HepG2 (cell line): ENCODE measurements around the gene AASDHPPT. TPM values are rescaled to one million over a fixed set of nuclear protein-coding genes. Genes with fewer than 3 reads are reported as not detected.
A peak's percentile ranks its signal among the peaks of the same experiment; 100 is the strongest.

Experiments used
- ASH2L ChIP-seq: fragments of 300-600, 200-600 bp; sonication (generic); IDR thresholded peaks from 2 replicates; pipeline ENCODE4 v1.7.0; 2017; ENCODE audit warnings: low read depth, mild to moderate bottlenecking, moderate library complexity, mixed read lengths, low read length; ENCODE audit not compliant: insufficient read length
- KLF6 ChIP-seq: IDR thresholded peaks from 2 replicates; pipeline ENCODE4 v1.8.0; 2016; ENCODE audit warnings: missing biosample characterization, missing genetic modification reagents
- MED13 ChIP-seq: sonication (generic); formaldehyde crosslinking; IDR thresholded peaks from 2 replicates; pipeline ENCODE4 v1.5.0; 2020; ENCODE audit warnings: missing genetic modification reagents
- MXD4 ChIP-seq: IDR thresholded peaks from 2 replicates; pipeline ENCODE4 v1.6.1; 2016; ENCODE audit warnings: mild to moderate bottlenecking, missing biosample characterization, missing genetic modification reagents
- RARG ChIP-seq: sonication (generic); formaldehyde crosslinking; IDR thresholded peaks from 2 replicates; pipeline ENCODE4 v1.4.0; 2020; ENCODE audit warnings: low read depth, mild to moderate bottlenecking, missing genetic modification reagents
- SALL1 ChIP-seq: sonication (generic); formaldehyde crosslinking; IDR thresholded peaks from 2 replicates; pipeline ENCODE4 v1.8.0; 2022; ENCODE audit warnings: mild to moderate bottlenecking, missing genetic modification reagents
- SIN3B ChIP-seq: fragments of 150-350 bp; IDR thresholded peaks from 2 replicates; pipeline ENCODE4 v1.6.1; 2014; ENCODE audit warnings: low read length
- TRAFD1 ChIP-seq: sonication (generic); formaldehyde crosslinking; IDR thresholded peaks from 2 replicates; pipeline ENCODE4 v1.5.1; 2020; ENCODE audit warnings: missing genetic modification reagents, mild to moderate bottlenecking, borderline replicate concordance
- USF2 ChIP-seq, 2 experiments: sonication (generic) in 1 of 2; formaldehyde crosslinking in 1 of 2; IDR thresholded peaks; 2 replicates each; pipeline versions ENCODE4 v1.5.1 to v1.6.1; 2011 to 2020; ENCODE audit warnings: borderline replicate concordance in 1 of 2, low read depth in 1 of 2, low read length in 1 of 2, mild to moderate bottlenecking in 1 of 2, missing genetic modification reagents in 1 of 2, moderate library complexity in 1 of 2
- WIZ ChIP-seq: sonication (generic); formaldehyde crosslinking; IDR thresholded peaks from 2 replicates; pipeline ENCODE4 v1.5.1; 2020; ENCODE audit warnings: mild to moderate bottlenecking, missing genetic modification reagents
- ZBTB26 ChIP-seq: IDR thresholded peaks from 2 replicates; pipeline ENCODE4 v1.6.1; 2016; ENCODE audit warnings: missing compliant biosample characterization, missing genetic modification reagents, borderline replicate concordance
- ZBTB3 ChIP-seq: sonication (generic); formaldehyde crosslinking; IDR thresholded peaks from 2 replicates; pipeline ENCODE4 v1.4.0; 2020; ENCODE audit warnings: low read depth, mild to moderate bottlenecking, moderate library complexity, missing genetic modification reagents, borderline replicate concordance
- ZNF124 ChIP-seq: sonication (generic); formaldehyde crosslinking; IDR thresholded peaks from 2 replicates; pipeline ENCODE4 v1.4.0; 2020; ENCODE audit warnings: missing genetic modification reagents
- ZNF225 ChIP-seq: sonication (generic); formaldehyde crosslinking; IDR thresholded peaks from 2 replicates; pipeline ENCODE4 v1.4.0; 2020; ENCODE audit warnings: mild to moderate bottlenecking, missing genetic modification reagents
- ZNF230 ChIP-seq: sonication (generic); formaldehyde crosslinking; IDR thresholded peaks from 2 replicates; pipeline ENCODE4 v1.4.0; 2020; ENCODE audit warnings: mild to moderate bottlenecking, missing genetic modification reagents
- ZNF564 ChIP-seq: sonication (generic); formaldehyde crosslinking; IDR thresholded peaks from 2 replicates; pipeline ENCODE4 v1.8.1; 2023; ENCODE audit warnings: mild to moderate bottlenecking, missing genetic modification reagents
- ZNF616 ChIP-seq: sonication (generic); formaldehyde crosslinking; IDR thresholded peaks from 2 replicates; pipeline ENCODE4 v1.5.0; 2020; ENCODE audit warnings: low read depth, mild to moderate bottlenecking, missing genetic modification reagents
- ZNF766 ChIP-seq: sonication (generic); formaldehyde crosslinking; IDR thresholded peaks from 2 replicates; pipeline ENCODE4 v1.5.0; 2020; ENCODE audit warnings: missing genetic modification reagents, borderline replicate concordance
- ZNF784 ChIP-seq: sonication (generic); formaldehyde crosslinking; IDR thresholded peaks from 2 replicates; pipeline ENCODE4 v1.5.1; 2020; ENCODE audit warnings: missing genetic modification reagents, mild to moderate bottlenecking, borderline replicate concordance
- ZNF878 ChIP-seq: sonication (generic); formaldehyde crosslinking; IDR thresholded peaks from 2 replicates; pipeline ENCODE4 v1.8.1; 2023; ENCODE audit warnings: mild to moderate bottlenecking, missing genetic modification reagents, moderate library complexity
- ZZZ3 ChIP-seq: sonication (generic); formaldehyde crosslinking; IDR thresholded peaks from 2 replicates; pipeline ENCODE4 v1.4.0; 2020; ENCODE audit warnings: missing genetic modification reagents, mild to moderate bottlenecking, borderline replicate concordance
- polyA plus RNA-seq, 8 experiments: library from polyadenylated mRNA; depleted of rRNA in 3 of 8; stranded (reverse) in 7 of 8; unstranded in 1 of 8; fragments of >200 nt; fragmentation: Illumina TruSeq in 4 of 8; extraction: Trizol in 4 of 8; gene quantifications; 2 replicates each; pipeline versions ENCODE4 v1.2.1 to v1.2.3, GENCODE V29; 2011 to 2016; ENCODE audit warnings: low read depth in 4 of 8, missing spikeins in 1 of 8, mixed read lengths in 1 of 8; ENCODE audit not compliant: insufficient read depth in 1 of 8
- total RNA-seq, 5 experiments: library from RNA; depleted of rRNA; stranded (reverse); fragments of >200 nt; fragmentation: Illumina TruSeq; extraction: Trizol; gene quantifications; 2 replicates each; pipeline ENCODE4 v1.2.3, GENCODE V29; 2016; ENCODE audit warnings: low read depth in 1 of 5

The AASDHPPT gene
- total and polyA plus RNA-seq, 2 of the 13 experiments (the other 11 are each of a cell fraction or from before 2014, with no cell fraction given): 20.2 to 43.7 TPM

- TF ChIP-seq ZNF784 (CRISPR knock-in tag) (peak; percentile 12; the same call in 1 of the 2 replicates), SALL1 (CRISPR knock-in tag) (peak; percentile 86), WIZ (CRISPR knock-in tag) (peak; percentile 90), TRAFD1 (CRISPR knock-in tag) (peak; percentile 88; the same call in 1 of the 2 replicates), RARG (CRISPR knock-in tag) (0 out of 2 replicates have a peak, but pooled peaks have one; percentile 47), USF2 (IDR thresholded peaks at IDR 0.05; ENCODE audit: low read depth, low read length) (no peak), USF2 (CRISPR knock-in tag; IDR thresholded peaks at IDR 0.05; ENCODE audit: borderline replicate concordance) (peak; percentile 36; the same call in 1 of the 2 replicates), MED13 (peak; percentile 63), KLF6 (CRISPR knock-in tag) (peak; percentile 58; the same call in 1 of the 2 replicates), ZNF564 (CRISPR knock-in tag) (peak; percentile 87; the same call in 1 of the 2 replicates), SIN3B (no peak; the same call in 1 of the 2 replicates), ZNF878 (CRISPR knock-in tag) (peak; percentile 69; the same call in 1 of the 2 replicates), ASH2L (peak; percentile 73), ZNF766 (CRISPR knock-in tag) (no peak), ZZZ3 (peak; percentile 81; the same call in 1 of the 2 replicates), ZNF225 (CRISPR knock-in tag) (peak; percentile 50; the same call in 1 of the 2 replicates), ZNF230 (CRISPR knock-in tag) (peak; percentile 95; the same call in 1 of the 2 replicates), ZBTB26 (CRISPR knock-in tag) (peak; percentile 55; the same call in 1 of the 2 replicates), ZNF124 (CRISPR knock-in tag) (peak; percentile 15; the same call in 1 of the 2 replicates), MXD4 (CRISPR knock-in tag) (peak; percentile 35; the same call in 1 of the 2 replicates), ZNF616 (CRISPR knock-in tag) (peak; percentile 86), ZBTB3 (0 out of 2 replicates have a peak, but pooled peaks have one; percentile 57)
These were observed at the start of gene AASDHPPT (continued) for GRCh38 chr11:106077609-106078455.
